ENCODE measurements around the gene DNASE1. TPM values are rescaled to one million over a fixed set of nuclear protein-coding genes. Genes with fewer than 3 reads are reported as not detected.

DNASE1 gene
- total and polyA plus RNA-seq, 2 donors from 2014 or later = 16.1 to 116 TPM

- no peak for FAIRE-seq
- peaks cover 0 to 57% (median 28%) of the 10 kb centered on the region in 3 donors for H3K36me3 ChIP-seq (ENCODE audit: control insufficient read depth in 2 of 3, insufficient read depth in 3 of 3, low read length in 3 of 3)
- TF ChIP-seq CTCF (IDR thresholded peaks at IDR 0.05; ENCODE audit: borderline replicate concordance, extremely low read depth, insufficient read depth) = no peak
- intact Hi-C loops (cut with DNase I) = no loop called here
- no peak overlapping the region for H3K27ac ChIP-seq (ENCODE audit: low read depth in 2 of 2, low read length in 2 of 2)
- H3K4me1 ChIP-seq (ENCODE audit: control insufficient read depth in 2 of 3, insufficient read depth in 2 of 3, low read depth in 1 of 3, low read length in 3 of 3) = peaks cover 0 to 7% (median 0%) of the 10 kb centered on the region in 3 donors
- H3K27me3 ChIP-seq (ENCODE audit: control insufficient read depth, insufficient read depth, low read length) = no peaks in the 10 kb centered on the region
- H3K9me3 ChIP-seq (ENCODE audit: control insufficient read depth in 2 of 3, insufficient read depth in 1 of 3, low read length in 3 of 3) = no peaks in the 10 kb centered on the region
- no peak overlapping the region for H3K9ac ChIP-seq (ENCODE audit: low read length in 3 of 3)
- DNase-seq = no peak
- no peak overlapping the region for H3K4me3 ChIP-seq (ENCODE audit: low read length in 3 of 3)
These were observed 4.8 kb downstream of the DNASE1 start for GRCh38 chr16:3659251-3659650.

DNA sequence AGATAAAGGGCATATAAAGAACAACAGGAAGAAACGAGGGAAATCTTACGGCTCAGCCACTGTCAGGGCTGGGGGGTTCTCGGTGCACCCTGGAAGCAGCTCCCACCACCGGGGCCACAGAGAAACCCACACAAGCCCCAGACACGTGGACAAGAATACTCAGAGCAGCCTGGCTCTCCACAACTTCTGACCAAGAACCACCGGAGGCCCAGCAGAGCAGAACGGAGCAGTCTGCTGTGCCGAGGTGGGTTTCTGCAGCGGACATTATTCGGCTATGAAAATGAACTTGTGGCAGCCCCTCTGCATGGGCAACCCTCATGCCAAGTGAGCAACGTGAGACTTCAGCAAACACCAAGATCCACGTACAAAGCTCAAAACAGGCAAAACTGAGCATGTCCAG lies 6.8 kb downstream of the DNASE1 start:
- H3K27ac ChIP-seq (ENCODE audit: low read depth in 2 of 2, low read length in 2 of 2) = no peak overlapping the region
- no peak for TF ChIP-seq CTCF (IDR thresholded peaks at IDR 0.05; ENCODE audit: borderline replicate concordance, extremely low read depth, insufficient read depth)
- intact Hi-C loops (cut with DNase I) = no loop called here
- no peaks in the 10 kb centered on the region for H3K27me3 ChIP-seq (ENCODE audit: control insufficient read depth, insufficient read depth, low read length)
- H3K9ac ChIP-seq (ENCODE audit: low read length in 3 of 3) = no peak overlapping the region
- peaks cover 0 to 7% (median 0%) of the 10 kb centered on the region in 3 donors for H3K4me1 ChIP-seq (ENCODE audit: control insufficient read depth in 2 of 3, insufficient read depth in 2 of 3, low read depth in 1 of 3, low read length in 3 of 3)
- peaks cover 0 to 74% (median 28%) of the 10 kb centered on the region in 3 donors for H3K36me3 ChIP-seq (ENCODE audit: control insufficient read depth in 2 of 3, insufficient read depth in 3 of 3, low read length in 3 of 3)
- FAIRE-seq (no peak), DNase-seq (no peak)
- H3K4me3 ChIP-seq (ENCODE audit: low read length in 3 of 3) = no peak overlapping the region
- no peaks in the 10 kb centered on the region for H3K9me3 ChIP-seq (ENCODE audit: control insufficient read depth in 2 of 3, insufficient read depth in 1 of 3, low read length in 3 of 3)

DNA sequence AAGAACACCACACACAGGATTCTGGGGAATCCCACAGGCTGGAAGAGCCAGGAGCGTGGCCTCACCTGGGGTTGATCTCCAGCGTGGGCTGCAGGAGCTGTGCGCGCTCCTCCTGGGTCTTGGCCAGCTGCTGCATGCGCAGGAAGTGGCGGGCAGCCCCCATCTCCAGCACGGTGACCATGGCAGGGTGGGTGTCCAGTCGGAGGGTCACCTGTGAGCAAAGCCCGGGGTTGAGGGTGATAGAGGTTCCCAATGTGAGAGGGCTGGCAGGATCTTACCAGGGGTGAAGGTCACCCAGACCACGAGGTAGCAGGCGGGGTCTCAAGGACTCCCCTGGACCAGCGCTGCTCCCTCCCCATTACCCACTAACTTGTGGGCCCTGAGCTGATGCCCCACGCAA lies 7.4 kb downstream of the DNASE1 start:
- Histone ChIP-seq H3K9me3 (ENCODE audit: control insufficient read depth in 2 of 3, insufficient read depth in 1 of 3, low read length in 3 of 3) (no peaks in the 10 kb centered on the region), H3K9ac (ENCODE audit: low read length in 3 of 3) (no peak overlapping the region), H3K27ac (ENCODE audit: low read depth in 2 of 2, low read length in 2 of 2) (no peak overlapping the region), H3K4me3 (ENCODE audit: low read length in 3 of 3) (no peak overlapping the region), H3K4me1 (ENCODE audit: control insufficient read depth in 2 of 3, insufficient read depth in 2 of 3, low read depth in 1 of 3, low read length in 3 of 3) (peaks cover 0 to 7% (median 0%) of the 10 kb centered on the region in 3 donors), H3K27me3 (ENCODE audit: control insufficient read depth, insufficient read depth, low read length) (no peaks in the 10 kb centered on the region), H3K36me3 (ENCODE audit: control insufficient read depth in 2 of 3, insufficient read depth in 3 of 3, low read length in 3 of 3) (peaks cover 0 to 69% (median 24%) of the 10 kb centered on the region in 3 donors)
- FAIRE-seq (no peak), DNase-seq (no peak)
- TF ChIP-seq CTCF (IDR thresholded peaks at IDR 0.05; ENCODE audit: borderline replicate concordance, extremely low read depth, insufficient read depth) = no peak
- intact Hi-C loops (cut with DNase I) = no loop called here

GRCh38 chr16:3662601-3663000 lies 8.1 kb downstream of the DNASE1 start:
- no peaks in the 10 kb centered on the region for H3K9me3 ChIP-seq (ENCODE audit: control insufficient read depth in 2 of 3, insufficient read depth in 1 of 3, low read length in 3 of 3)
- no peak overlapping the region for H3K9ac ChIP-seq (ENCODE audit: low read length in 3 of 3)
- H3K27me3 ChIP-seq (ENCODE audit: control insufficient read depth, insufficient read depth, low read length) = no peaks in the 10 kb centered on the region
- TF ChIP-seq CTCF (IDR thresholded peaks at IDR 0.05; ENCODE audit: borderline replicate concordance, extremely low read depth, insufficient read depth) = no peak
- H3K4me1 ChIP-seq (ENCODE audit: control insufficient read depth in 2 of 3, insufficient read depth in 2 of 3, low read depth in 1 of 3, low read length in 3 of 3) = peaks cover 0 to 4% (median 0%) of the 10 kb centered on the region in 3 donors
- no peak overlapping the region for H3K27ac ChIP-seq (ENCODE audit: low read depth in 2 of 2, low read length in 2 of 2)
- H3K36me3 ChIP-seq (ENCODE audit: control insufficient read depth in 2 of 3, insufficient read depth in 3 of 3, low read length in 3 of 3) = peaks cover 0 to 62% (median 18%) of the 10 kb centered on the region in 3 donors
- DNase-seq (no peak), FAIRE-seq (no peak)
- no peak overlapping the region for H3K4me3 ChIP-seq (ENCODE audit: low read length in 3 of 3)
- intact Hi-C loops (cut with DNase I) = no loop called here
